Neural progenitor cell (in vitro differentiated cells): ENCODE results near the gene GPR84.

ENCODE experiments used
- EZH2 ChIP-seq: fragments of 200-600 bp; sonication (generic); IDR thresholded peaks from 2 replicates; pipeline ENCODE4 v1.6.1; 2017; ENCODE audit warnings: antibody characterized with exemption, mild to moderate bottlenecking, moderate library complexity
- TF ChIP-seq, protein P1 (sequence below): fragments of 200-600 bp; sonication (generic); IDR thresholded peaks from 2 replicates; pipeline ENCODE4 v1.5.1; 2017; ENCODE audit warnings: antibody characterized with exemption, mild to moderate bottlenecking

DNA sequence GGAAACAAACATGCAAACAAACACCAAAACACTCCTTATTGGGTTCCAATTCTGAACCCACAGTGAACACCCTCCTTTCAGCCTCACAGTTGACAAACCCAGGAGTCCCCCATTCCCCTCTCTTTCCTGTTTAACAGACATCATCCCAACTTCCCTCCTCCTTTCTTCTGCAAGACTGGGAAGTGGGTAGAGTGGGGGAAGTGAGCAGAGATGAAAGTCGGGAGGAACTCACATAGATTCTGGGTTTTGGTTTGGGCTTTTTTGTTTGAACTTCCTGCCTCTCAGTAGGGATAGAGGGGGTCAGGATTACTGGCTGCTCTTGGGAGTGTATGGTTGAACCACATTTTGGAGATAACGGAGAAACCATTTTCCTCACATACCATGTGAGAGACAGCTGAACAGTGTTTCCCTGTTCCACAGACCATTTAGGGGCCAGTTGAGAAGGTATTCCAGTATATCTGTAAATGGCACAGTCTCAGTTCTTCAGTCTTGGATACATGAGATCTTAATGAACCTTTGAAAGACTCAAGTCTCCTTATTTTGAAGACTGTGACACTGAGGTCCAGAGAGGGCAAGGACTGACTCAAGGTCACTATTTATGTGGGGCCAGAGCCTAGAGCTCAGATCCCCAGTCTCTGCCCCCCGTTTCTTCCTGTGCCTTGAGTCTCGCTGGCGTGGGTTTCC is 3.9 kb upstream of the GPR84 start:
- TF ChIP-seq, protein P1, sequence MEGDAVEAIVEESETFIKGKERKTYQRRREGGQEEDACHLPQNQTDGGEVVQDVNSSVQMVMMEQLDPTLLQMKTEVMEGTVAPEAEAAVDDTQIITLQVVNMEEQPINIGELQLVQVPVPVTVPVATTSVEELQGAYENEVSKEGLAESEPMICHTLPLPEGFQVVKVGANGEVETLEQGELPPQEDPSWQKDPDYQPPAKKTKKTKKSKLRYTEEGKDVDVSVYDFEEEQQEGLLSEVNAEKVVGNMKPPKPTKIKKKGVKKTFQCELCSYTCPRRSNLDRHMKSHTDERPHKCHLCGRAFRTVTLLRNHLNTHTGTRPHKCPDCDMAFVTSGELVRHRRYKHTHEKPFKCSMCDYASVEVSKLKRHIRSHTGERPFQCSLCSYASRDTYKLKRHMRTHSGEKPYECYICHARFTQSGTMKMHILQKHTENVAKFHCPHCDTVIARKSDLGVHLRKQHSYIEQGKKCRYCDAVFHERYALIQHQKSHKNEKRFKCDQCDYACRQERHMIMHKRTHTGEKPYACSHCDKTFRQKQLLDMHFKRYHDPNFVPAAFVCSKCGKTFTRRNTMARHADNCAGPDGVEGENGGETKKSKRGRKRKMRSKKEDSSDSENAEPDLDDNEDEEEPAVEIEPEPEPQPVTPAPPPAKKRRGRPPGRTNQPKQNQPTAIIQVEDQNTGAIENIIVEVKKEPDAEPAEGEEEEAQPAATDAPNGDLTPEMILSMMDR = no peak
- TF ChIP-seq EZH2 = no peak
